ENCODE results near the gene FCRL1. TPM values are rescaled to one million over a fixed set of nuclear protein-coding genes. Genes with fewer than 3 reads are reported as not detected.

Gene FCRL1
- total RNA-seq, 4 donors from 2014 or later: not detected

GRCh38 chr1:157782931-157783330 lies 37.0 kb downstream of the FCRL1 start:
- no peak overlapping the region for H3K4me3 ChIP-seq (replicated peaks in 1 of 3)
- intact Hi-C loops (cut with DNase I): no loop called here

DNA sequence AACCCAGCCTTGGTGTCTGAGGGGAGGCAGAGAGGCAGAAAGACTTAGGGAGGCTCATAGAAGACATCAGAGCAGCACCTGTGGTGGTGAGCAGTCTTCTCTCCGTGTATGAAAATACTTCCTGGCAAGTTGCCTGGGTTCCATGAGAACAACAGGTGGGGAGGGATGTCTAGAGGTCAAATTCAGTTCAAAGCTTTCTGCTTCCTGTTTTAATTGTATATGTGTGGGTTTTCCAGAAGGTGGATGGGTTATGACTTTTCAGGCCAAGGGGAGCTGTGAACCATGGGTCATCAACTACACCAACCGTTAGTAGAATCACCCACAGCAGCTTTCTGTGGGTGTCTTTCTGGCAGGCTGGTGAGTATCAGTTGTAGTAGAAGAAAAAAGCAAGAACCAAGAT lies 38.9 kb downstream of the FCRL1 start:
- H3K36me3 ChIP-seq: no peaks in the 10 kb centered on the region
- TF ChIP-seq, protein P1, sequence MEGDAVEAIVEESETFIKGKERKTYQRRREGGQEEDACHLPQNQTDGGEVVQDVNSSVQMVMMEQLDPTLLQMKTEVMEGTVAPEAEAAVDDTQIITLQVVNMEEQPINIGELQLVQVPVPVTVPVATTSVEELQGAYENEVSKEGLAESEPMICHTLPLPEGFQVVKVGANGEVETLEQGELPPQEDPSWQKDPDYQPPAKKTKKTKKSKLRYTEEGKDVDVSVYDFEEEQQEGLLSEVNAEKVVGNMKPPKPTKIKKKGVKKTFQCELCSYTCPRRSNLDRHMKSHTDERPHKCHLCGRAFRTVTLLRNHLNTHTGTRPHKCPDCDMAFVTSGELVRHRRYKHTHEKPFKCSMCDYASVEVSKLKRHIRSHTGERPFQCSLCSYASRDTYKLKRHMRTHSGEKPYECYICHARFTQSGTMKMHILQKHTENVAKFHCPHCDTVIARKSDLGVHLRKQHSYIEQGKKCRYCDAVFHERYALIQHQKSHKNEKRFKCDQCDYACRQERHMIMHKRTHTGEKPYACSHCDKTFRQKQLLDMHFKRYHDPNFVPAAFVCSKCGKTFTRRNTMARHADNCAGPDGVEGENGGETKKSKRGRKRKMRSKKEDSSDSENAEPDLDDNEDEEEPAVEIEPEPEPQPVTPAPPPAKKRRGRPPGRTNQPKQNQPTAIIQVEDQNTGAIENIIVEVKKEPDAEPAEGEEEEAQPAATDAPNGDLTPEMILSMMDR (IDR thresholded peaks at IDR 0.05): no peak
- no peak for TF ChIP-seq POLR2A (IDR thresholded peaks at IDR 0.05)
- DNase-seq: no peak
- no peaks in the 10 kb centered on the region for H3K4me1 ChIP-seq
- intact Hi-C loops (cut with DNase I): no loop called here
- no peak overlapping the region for H3K27ac ChIP-seq
- H3K27me3 ChIP-seq: no peaks in the 10 kb centered on the region
- WGBS, 2 donors: 36 to 45% methylated on average over 2 of the region's 2 CpGs
- no peaks in the 10 kb centered on the region for H3K9me3 ChIP-seq
- H3K4me3 ChIP-seq (replicated peaks in 1 of 3): no peak overlapping the region

More at GRCh38 chr1:157782931-157783330, 37.0 kb downstream of the FCRL1 start:
- Histone ChIP-seq H3K36me3 (no peaks in the 10 kb centered on the region), H3K4me1 (no peaks in the 10 kb centered on the region), H3K9me3 (no peaks in the 10 kb centered on the region), H3K27me3 (no peaks in the 10 kb centered on the region), H3K27ac (no peak overlapping the region)
- 93 to 95% methylated on average over 1 of the region's 1 CpG for WGBS, 2 donors
- no peak for TF ChIP-seq POLR2A (IDR thresholded peaks at IDR 0.05)
- TF ChIP-seq, protein P1 (IDR thresholded peaks at IDR 0.05): no peak
- DNase-seq: no peak

DNA sequence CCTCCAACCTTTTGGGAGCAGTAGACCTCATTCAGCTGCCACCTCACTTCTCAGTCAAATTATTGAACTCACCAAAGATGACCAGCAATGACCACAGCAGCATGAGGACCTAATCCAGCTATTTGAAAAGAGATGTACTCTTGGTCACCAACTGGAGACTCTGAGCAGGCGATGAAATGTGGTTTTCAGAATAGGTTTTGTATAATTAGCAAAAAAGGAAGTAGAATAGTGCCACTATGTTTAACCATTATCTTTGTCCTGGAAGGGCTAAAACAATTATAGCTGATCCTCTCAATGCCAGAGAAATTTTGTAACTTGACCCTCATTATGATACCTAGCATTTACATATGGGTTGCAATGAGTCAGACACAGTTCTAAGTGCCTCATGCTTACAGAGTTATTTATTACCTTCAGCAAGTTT lies 42.9 kb downstream of the FCRL1 start, which contains the start of gene FCRL2:
FCRL2 (minus strand) TSS at position 162 of the 421 bp plus-strand sequence; CDS start at position 103, 59 bp downstream.
- TF ChIP-seq, protein P1 (IDR thresholded peaks at IDR 0.05): no peak
- TF ChIP-seq POLR2A (IDR thresholded peaks at IDR 0.05): no peak
- no peaks in the 10 kb centered on the region for H3K4me1 ChIP-seq
- intact Hi-C loops (cut with DNase I): no loop called here
- no peak for DNase-seq
- no peaks in the 10 kb centered on the region for H3K36me3 ChIP-seq
- H3K9me3 ChIP-seq: no peaks in the 10 kb centered on the region
- 81 to 93% methylated on average over 1 of the region's 1 CpG for WGBS, 2 donors
- H3K27me3 ChIP-seq: no peaks in the 10 kb centered on the region
- H3K27ac ChIP-seq: no peak within 1 kb of the TSS
- no peak within 1 kb of the TSS for H3K4me3 ChIP-seq (replicated peaks in 1 of 3)

DNA sequence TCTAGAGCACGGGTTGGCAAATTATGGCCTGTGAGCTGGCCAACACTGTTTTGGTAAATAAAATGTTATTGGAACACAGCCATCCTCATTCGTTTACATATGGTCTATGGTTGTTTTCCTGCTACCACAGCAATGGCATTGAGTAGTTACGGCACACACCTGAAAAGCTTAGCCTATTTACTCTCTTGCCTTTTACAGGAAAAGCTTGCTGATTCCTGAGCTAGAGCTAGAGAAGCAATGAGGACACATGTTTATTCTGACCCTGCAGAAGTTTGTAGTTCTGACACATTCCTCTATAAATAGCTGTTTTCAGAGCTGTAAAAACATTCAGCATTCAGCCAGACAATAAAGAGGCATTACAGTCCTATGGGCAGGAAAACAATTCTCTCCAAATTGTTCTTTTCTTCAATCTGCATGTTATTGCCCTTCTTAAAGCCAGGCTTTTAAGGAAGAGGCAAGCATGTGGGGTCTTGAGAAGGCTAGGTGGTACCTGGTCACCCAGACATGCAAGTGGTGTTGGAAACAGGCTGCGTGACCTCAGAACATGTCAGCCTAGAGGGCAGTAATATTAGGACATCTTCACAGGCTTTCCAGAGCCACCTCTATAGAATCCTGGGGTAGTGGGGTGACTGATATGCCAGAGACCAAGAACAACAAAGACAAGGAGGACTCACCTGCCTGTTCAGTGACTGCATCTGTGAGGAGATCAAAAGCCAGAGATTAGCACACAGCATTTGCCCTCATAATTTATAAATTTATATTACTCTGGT lies 44.6 kb downstream of the FCRL1 start:
- no peaks in the 10 kb centered on the region for H3K27me3 ChIP-seq
- no peaks in the 10 kb centered on the region for H3K9me3 ChIP-seq
- H3K4me3 ChIP-seq (replicated peaks in 1 of 3): no peak overlapping the region
- TF ChIP-seq, protein P1 (IDR thresholded peaks at IDR 0.05): no peak
- no peak for TF ChIP-seq POLR2A (IDR thresholded peaks at IDR 0.05)
- H3K4me1 ChIP-seq: no peaks in the 10 kb centered on the region
- no peaks in the 10 kb centered on the region for H3K36me3 ChIP-seq
- no peak overlapping the region for H3K27ac ChIP-seq
- 74 to 77% methylated on average over 4 of the region's 4 CpGs for WGBS, 2 donors
- intact Hi-C loops (cut with DNase I): no loop called here
- DNase-seq: no peak

GRCh38 chr1:157774412-157774811 lies 45.5 kb downstream of the FCRL1 start:
- Histone ChIP-seq H3K9me3 (no peaks in the 10 kb centered on the region), H3K4me3 (replicated peaks in 1 of 3) (no peak overlapping the region), H3K4me1 (no peaks in the 10 kb centered on the region), H3K27ac (no peak overlapping the region), H3K27me3 (no peaks in the 10 kb centered on the region), H3K36me3 (no peaks in the 10 kb centered on the region)
- DNase-seq: no peak
- 43 to 52% methylated on average over 2 of the region's 2 CpGs for WGBS, 2 donors
- TF ChIP-seq POLR2A (IDR thresholded peaks at IDR 0.05): no peak
- TF ChIP-seq, protein P1 (IDR thresholded peaks at IDR 0.05): no peak
- intact Hi-C loops (cut with DNase I): no loop called here
